Left ventricle myocardium inferior (tissue), 1 donor: Measurements from ENCODE around the gene RBMS1. TPM values are rescaled to one million over a fixed set of nuclear protein-coding genes. Genes with fewer than 3 reads are reported as not detected.
A peak's percentile ranks its signal among the peaks of the same experiment; 100 is the strongest.

Source experiments
- DNase-seq: peaks from one replicate; pipeline ENCODE4 v3.0.0-alpha.2; 2020
- H3K27ac ChIP-seq: fragments of 200-600 bp; replicated peaks from 2 replicates; pipeline ENCODE4 v1.8.0; 2021
- H3K27me3 ChIP-seq: fragments of 200-600 bp; 2 replicates; pipeline ENCODE4 v1.8.0; 2021; ENCODE audit warnings: low read depth
- H3K36me3 ChIP-seq: fragments of 200-600 bp; 2 replicates; pipeline ENCODE4 v1.8.0; 2021
- H3K4me1 ChIP-seq: fragments of 200-600 bp; 2 replicates; pipeline ENCODE4 v1.8.0; 2021
- H3K4me3 ChIP-seq: fragments of 200-600 bp; 2 replicates; pipeline ENCODE4 v1.8.0; 2021; ENCODE audit warnings: mild to moderate bottlenecking, moderate library complexity
- H3K9me3 ChIP-seq: fragments of 200-600 bp; replicated peaks from 2 replicates; pipeline ENCODE4 v1.8.0; 2021
- CTCF ChIP-seq: fragments of 200-600 bp; IDR thresholded peaks from 2 replicates; pipeline ENCODE4 v1.8.0; 2021; ENCODE audit warnings: antibody characterized with exemption, mild to moderate bottlenecking, borderline replicate concordance
- intact Hi-C: fragments of 100-400 bp; cut with micrococcal nuclease; formaldehyde crosslinking; loops from one replicate; pipeline ENCODE4 v1.11.0; 2022
- total RNA-seq: library from RNA; stranded (reverse); fragmentation: NEBNext Ultra II Directional; extraction: Animal tissue kit (Norgen Biotek cat#: 25700); gene quantifications from one replicate; pipeline ENCODE4 v1.2.1, GENCODE V29; 2021
- donor health status: DM: no; HTN: yes; CAD: no; lungs with severe emphysema.

Gene RBMS1
- total RNA-seq, 1 donor from 2014 or later: 56.2 TPM

- Histone ChIP-seq H3K27ac (no peak overlapping the region), H3K4me3 (no peak overlapping the region), H3K27me3 (no peaks in the 10 kb centered on the region), H3K9me3 (no peaks in the 10 kb centered on the region), H3K4me1 (peaks cover 82% of the 10 kb centered on the region), H3K36me3 (no peaks in the 10 kb centered on the region)
- DNase-seq: no peak
- no peak for TF ChIP-seq CTCF
- intact Hi-C loops: no loop called here
Observed at GRCh38 chr2:160415991-160416390, 77.6 kb downstream of the RBMS1 start.

GRCh38 chr2:160411955-160412354, 81.7 kb downstream of the RBMS1 start:
- DNase-seq: no peak
- Histone ChIP-seq H3K27me3 (no peaks in the 10 kb centered on the region), H3K36me3 (no peaks in the 10 kb centered on the region), H3K9me3 (no peaks in the 10 kb centered on the region), H3K4me3 (no peak overlapping the region), H3K27ac (peak overlapping the region; percentile 55), H3K4me1 (peaks cover 73% of the 10 kb centered on the region)
- TF ChIP-seq CTCF: no peak
- intact Hi-C loops: no loop called here

GRCh38 chr2:160411167-160411566, 82.4 kb downstream of the RBMS1 start:
- no peaks in the 10 kb centered on the region for H3K27me3 ChIP-seq
- no peak for TF ChIP-seq CTCF
- peaks cover 73% of the 10 kb centered on the region for H3K4me1 ChIP-seq
- no peak overlapping the region for H3K4me3 ChIP-seq
- no peaks in the 10 kb centered on the region for H3K9me3 ChIP-seq
- no peaks in the 10 kb centered on the region for H3K36me3 ChIP-seq
- intact Hi-C loops: no loop called here
- H3K27ac ChIP-seq: peak overlapping the region; percentile 55
- DNase-seq: no peak

GRCh38 chr2:160409480-160409879, 84.1 kb downstream of the RBMS1 start:
- no peak for TF ChIP-seq CTCF
- no peaks in the 10 kb centered on the region for H3K36me3 ChIP-seq
- no peaks in the 10 kb centered on the region for H3K9me3 ChIP-seq
- no peaks in the 10 kb centered on the region for H3K27me3 ChIP-seq
- peaks cover 78% of the 10 kb centered on the region for H3K4me1 ChIP-seq
- no peak overlapping the region for H3K4me3 ChIP-seq
- intact Hi-C loops: no loop called here
- DNase-seq: no peak
- peak overlapping the region; percentile 97 for H3K27ac ChIP-seq

- Histone ChIP-seq H3K4me1 (peaks cover 83% of the 10 kb centered on the region), H3K36me3 (no peaks in the 10 kb centered on the region), H3K27ac (peak overlapping the region; percentile 97), H3K4me3 (peak overlapping the region; percentile 95), H3K27me3 (no peaks in the 10 kb centered on the region), H3K9me3 (no peaks in the 10 kb centered on the region)
- intact Hi-C loops: no loop called here
- DNase-seq: no peak
- TF ChIP-seq CTCF: peak; percentile 44
Observed at GRCh38 chr2:160408959-160409291, 84.7 kb downstream of the RBMS1 start.
